Gastroesophageal sphincter (tissue), 3 donors: ENCODE data around the gene DYNLT2.

Source experiments
- EP300 ChIP-seq: sonication (generic); formaldehyde crosslinking; IDR thresholded peaks from one replicate; pipeline ENCODE4 v1.6.1; 2017; ENCODE audit warnings: antibody characterized with exemption, mild to moderate bottlenecking
- POLR2A ChIP-seq, 2 donors: fragments of 450-650 bp; IDR thresholded peaks; one replicate each; pipeline ENCODE4 v1.6.1; 2017; ENCODE audit warnings: antibody characterized with exemption in 2 of 2, mild to moderate bottlenecking in 2 of 2, moderate library complexity in 1 of 2
- POLR2AphosphoS5 ChIP-seq: sonication (generic); formaldehyde crosslinking; IDR thresholded peaks from one replicate; pipeline ENCODE4 v1.6.1; 2017; ENCODE audit warnings: antibody characterized with exemption
- TF ChIP-seq, protein P1 (sequence below), 4 experiments: fragments of 200-600 bp in 2 of 4; fragments of 450-650 bp in 2 of 4; sonication (generic) in 1 of 4; IDR thresholded peaks; one replicate each; pipeline ENCODE4 v1.5.1; 2017 to 2019; ENCODE audit warnings: antibody characterized with exemption in 4 of 4, mild to moderate bottlenecking in 2 of 4, moderate library complexity in 2 of 4

DNA sequence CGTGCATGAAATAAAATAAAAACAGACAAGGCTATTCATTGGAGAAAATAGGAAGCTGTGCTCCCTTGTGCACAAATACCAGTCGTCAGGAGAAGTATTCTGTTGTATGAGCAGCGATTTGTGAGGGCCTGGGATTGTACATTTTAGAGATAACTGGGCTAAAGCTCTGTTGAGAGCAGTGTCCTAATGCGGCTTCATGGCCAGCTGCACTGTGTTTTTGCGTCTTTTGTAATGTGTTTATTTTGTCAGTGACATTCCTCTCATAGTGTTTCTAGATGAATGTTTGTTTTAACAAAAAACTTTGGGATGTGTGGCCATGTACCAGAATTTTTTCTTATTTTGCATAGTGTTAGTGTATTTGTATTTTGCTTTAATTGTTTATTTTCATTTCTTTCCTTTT, 14.9 kb upstream of the DYNLT2 start:
- TF ChIP-seq, protein P1, sequence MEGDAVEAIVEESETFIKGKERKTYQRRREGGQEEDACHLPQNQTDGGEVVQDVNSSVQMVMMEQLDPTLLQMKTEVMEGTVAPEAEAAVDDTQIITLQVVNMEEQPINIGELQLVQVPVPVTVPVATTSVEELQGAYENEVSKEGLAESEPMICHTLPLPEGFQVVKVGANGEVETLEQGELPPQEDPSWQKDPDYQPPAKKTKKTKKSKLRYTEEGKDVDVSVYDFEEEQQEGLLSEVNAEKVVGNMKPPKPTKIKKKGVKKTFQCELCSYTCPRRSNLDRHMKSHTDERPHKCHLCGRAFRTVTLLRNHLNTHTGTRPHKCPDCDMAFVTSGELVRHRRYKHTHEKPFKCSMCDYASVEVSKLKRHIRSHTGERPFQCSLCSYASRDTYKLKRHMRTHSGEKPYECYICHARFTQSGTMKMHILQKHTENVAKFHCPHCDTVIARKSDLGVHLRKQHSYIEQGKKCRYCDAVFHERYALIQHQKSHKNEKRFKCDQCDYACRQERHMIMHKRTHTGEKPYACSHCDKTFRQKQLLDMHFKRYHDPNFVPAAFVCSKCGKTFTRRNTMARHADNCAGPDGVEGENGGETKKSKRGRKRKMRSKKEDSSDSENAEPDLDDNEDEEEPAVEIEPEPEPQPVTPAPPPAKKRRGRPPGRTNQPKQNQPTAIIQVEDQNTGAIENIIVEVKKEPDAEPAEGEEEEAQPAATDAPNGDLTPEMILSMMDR (IDR thresholded peaks at IDR 0.05) = no peak
- TF ChIP-seq EP300 (no peak), POLR2A (IDR thresholded peaks at IDR 0.05) (no peak), POLR2AphosphoS5 (no peak)
